ENCODE data around the gene PDK1. TPM values are rescaled to one million over a fixed set of nuclear protein-coding genes. Genes with fewer than 3 reads are reported as not detected.

PDK1 gene
- total RNA-seq, 1 experiment from 2014 or later, result 18.5 TPM

DNA sequence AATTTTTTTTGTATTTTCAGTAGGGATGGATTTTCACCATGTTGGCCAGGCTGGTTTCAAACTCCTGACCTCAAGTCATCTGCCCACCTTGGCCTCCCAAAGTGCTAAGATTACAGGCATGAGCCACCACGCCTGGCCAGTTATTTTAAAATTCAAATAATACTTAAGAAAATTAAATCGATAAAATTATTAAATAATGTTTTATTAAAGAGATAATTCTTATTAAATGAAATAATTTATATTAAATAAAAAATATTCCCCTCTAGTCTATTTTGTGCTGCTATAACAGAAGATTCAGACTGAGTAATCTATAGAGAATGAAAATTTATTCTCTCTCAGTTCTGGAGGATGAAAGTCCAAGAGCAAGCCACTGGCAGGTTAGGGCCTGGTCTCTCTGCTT is 61.2 kb downstream of the PDK1 start:
- Histone ChIP-seq H3K9me2 (ENCODE audit: insufficient read depth) (no peaks in the 10 kb centered on the region), H3K27me3 (ENCODE audit: insufficient read depth, low read depth) (no peaks in the 10 kb centered on the region), H4K20me1 (ENCODE audit: insufficient read depth) (no peaks in the 10 kb centered on the region), H3K36me3 (ENCODE audit: low read depth) (peaks cover 4% of the 10 kb centered on the region; the same call in 1 of the 2 replicates), H2AFZ (no peak overlapping the region), H3K4me2 (no peak overlapping the region), H3K9me3 (ENCODE audit: insufficient read depth, low read depth) (no peaks in the 10 kb centered on the region), H3K4me1 (replicated peaks; ENCODE audit: insufficient read depth) (no peaks in the 10 kb centered on the region), H3K79me2 (ENCODE audit: low read depth) (no peaks in the 10 kb centered on the region), H3F3A (ENCODE audit: insufficient read depth, low read depth) (no peaks in the 10 kb centered on the region), H3K27ac (no peak overlapping the region), H3K4me3 (no peak overlapping the region)
- ChIA-PET POLR2A (ENCODE audit: unreplicated experiment) (no interaction called here), CTCF (no interaction called here)
- intact Hi-C loops (cut with micrococcal nuclease; ENCODE audit: unreplicated experiment), result no loop called here
- no TSS peak for BruUV-seq (replicated peaks)
- no peak for DNase-seq
- no peak for TF ChIP-seq CTCF (conservative IDR thresholded peaks at IDR 0.05)
- no peak for TF ChIP-seq EZH2 (IDR thresholded peaks at IDR 0.05; ENCODE audit: low read depth)

DNA sequence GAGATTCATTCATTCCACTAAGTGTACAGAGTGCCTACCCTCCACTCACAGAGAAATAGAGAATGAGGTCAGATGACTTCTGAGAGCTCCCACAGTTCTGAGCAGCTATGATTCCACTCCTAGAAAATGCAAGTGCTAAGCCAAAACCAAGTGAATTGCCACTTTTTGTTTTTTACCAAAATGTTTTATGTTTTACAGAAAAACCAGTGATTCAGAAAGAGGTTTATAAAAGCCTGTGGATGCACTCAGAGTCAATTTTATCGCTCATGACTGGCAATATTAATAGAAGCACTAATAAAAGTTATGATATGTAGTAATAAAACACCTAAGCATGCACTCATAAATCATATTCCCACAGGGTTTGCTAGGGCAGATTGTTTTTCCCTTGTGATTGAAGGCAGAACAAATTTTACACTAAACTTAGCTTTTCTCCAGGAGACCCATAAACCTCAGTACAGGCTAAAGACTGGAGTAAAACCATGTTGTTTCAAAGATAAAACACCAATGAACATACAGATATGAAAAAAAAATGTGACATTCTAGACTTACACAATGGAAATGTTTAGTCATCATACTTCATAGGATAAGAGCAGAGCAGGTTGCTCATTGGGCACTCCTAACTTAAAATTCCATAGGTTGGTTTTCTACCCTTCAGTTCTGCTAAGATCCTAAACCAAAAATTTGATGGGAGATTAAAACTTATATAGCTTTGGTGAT is 67.5 kb downstream of the PDK1 start:
- Histone ChIP-seq H3K9me3 (ENCODE audit: insufficient read depth, low read depth) (no peaks in the 10 kb centered on the region), H3K4me1 (replicated peaks; ENCODE audit: insufficient read depth) (no peaks in the 10 kb centered on the region), H3K36me3 (ENCODE audit: low read depth) (no peaks in the 10 kb centered on the region), H3K79me2 (ENCODE audit: low read depth) (no peaks in the 10 kb centered on the region), H3K4me2 (no peak overlapping the region), H3K4me3 (no peak overlapping the region), H4K20me1 (ENCODE audit: insufficient read depth) (no peaks in the 10 kb centered on the region), H2AFZ (no peak overlapping the region), H3K9me2 (ENCODE audit: insufficient read depth) (no peaks in the 10 kb centered on the region), H3K27ac (no peak overlapping the region), H3K27me3 (ENCODE audit: insufficient read depth, low read depth) (no peaks in the 10 kb centered on the region), H3F3A (ENCODE audit: insufficient read depth, low read depth) (no peaks in the 10 kb centered on the region)
- no TSS peak for BruUV-seq (replicated peaks)
- intact Hi-C loops (cut with micrococcal nuclease; ENCODE audit: unreplicated experiment), result no loop called here
- ChIA-PET POLR2A (ENCODE audit: unreplicated experiment) (no interaction called here), CTCF (no interaction called here)
- DNase-seq, result no peak
- TF ChIP-seq EZH2 (IDR thresholded peaks at IDR 0.05; ENCODE audit: low read depth) (no peak), CTCF (conservative IDR thresholded peaks at IDR 0.05) (no peak)

DNA sequence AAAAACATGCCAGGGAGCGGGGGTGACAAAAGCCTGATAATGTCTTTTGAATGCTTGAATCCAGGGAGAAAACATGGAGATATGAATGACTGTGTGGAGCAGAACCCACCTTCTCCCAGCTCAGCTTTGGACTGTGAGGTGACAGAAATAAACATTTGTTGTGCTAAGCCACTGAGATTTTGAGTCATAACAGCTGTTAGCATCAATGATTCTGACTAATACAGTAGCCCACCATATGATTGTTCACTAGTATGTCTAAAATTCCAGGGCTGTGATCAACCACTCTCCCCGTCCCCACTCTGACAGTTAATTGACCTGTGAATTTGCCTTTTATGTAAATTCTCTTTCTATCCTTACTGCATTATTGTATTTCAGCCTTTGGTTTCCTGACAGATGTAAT is 69.1 kb downstream of the PDK1 start:
- DNase-seq, result no peak
- H3K4me1 ChIP-seq (replicated peaks; ENCODE audit: insufficient read depth), result no peaks in the 10 kb centered on the region
- no peaks in the 10 kb centered on the region for H3F3A ChIP-seq (ENCODE audit: insufficient read depth, low read depth)
- no peaks in the 10 kb centered on the region for H3K36me3 ChIP-seq (ENCODE audit: low read depth)
- H3K79me2 ChIP-seq (ENCODE audit: low read depth), result no peaks in the 10 kb centered on the region
- TF ChIP-seq CTCF (conservative IDR thresholded peaks at IDR 0.05), result no peak
- no peak for TF ChIP-seq EZH2 (IDR thresholded peaks at IDR 0.05; ENCODE audit: low read depth)
- no peaks in the 10 kb centered on the region for H4K20me1 ChIP-seq (ENCODE audit: insufficient read depth)
- no peaks in the 10 kb centered on the region for H3K27me3 ChIP-seq (ENCODE audit: insufficient read depth, low read depth)
- CTCF ChIA-PET, result no interaction called here
- no peaks in the 10 kb centered on the region for H3K9me3 ChIP-seq (ENCODE audit: insufficient read depth, low read depth)
- POLR2A ChIA-PET (ENCODE audit: unreplicated experiment), result no interaction called here
- intact Hi-C loops (cut with micrococcal nuclease; ENCODE audit: unreplicated experiment), result no loop called here
- no peak overlapping the region for H2AFZ ChIP-seq
- no peak overlapping the region for H3K27ac ChIP-seq
- no peak overlapping the region for H3K4me3 ChIP-seq
- H3K9me2 ChIP-seq (ENCODE audit: insufficient read depth), result no peaks in the 10 kb centered on the region
- no TSS peak for BruUV-seq (replicated peaks)
- no peak overlapping the region for H3K4me2 ChIP-seq
